ENCODE data around the gene SMIM12. TPM values are rescaled to one million over a fixed set of nuclear protein-coding genes. Genes with fewer than 3 reads are reported as not detected.

The SMIM12 gene
- polyA plus RNA-seq, 1 donor from 2014 or later: 42.6 TPM

- Histone ChIP-seq H3K4me2 (ENCODE audit: low read length) (no peak overlapping the region), H3K4me3 (ENCODE audit: low read length) (no peak overlapping the region), H3K9ac (ENCODE audit: low read length) (no peak overlapping the region), H3K9me3 (ENCODE audit: low read length) (no peaks in the 10 kb centered on the region), H3K27me3 (ENCODE audit: insufficient read depth, low read depth, low read length) (no peaks in the 10 kb centered on the region), H3K79me2 (replicated peaks; ENCODE audit: insufficient read depth, low read length) (no peaks in the 10 kb centered on the region), H3K36me3 (ENCODE audit: insufficient read depth, low read length) (no peaks in the 10 kb centered on the region), H4K20me1 (ENCODE audit: insufficient read depth) (no peaks in the 10 kb centered on the region), H3K9me2 (ENCODE audit: insufficient read depth, low read length) (no peaks in the 10 kb centered on the region), H3F3A (ENCODE audit: insufficient read depth, low read length, poor library complexity, severe bottlenecking) (no peaks in the 10 kb centered on the region), H3K27ac (ENCODE audit: low read length) (no peak overlapping the region), H2AFZ (ENCODE audit: low read depth, low read length) (no peak overlapping the region)
- TF ChIP-seq REST (IDR thresholded peaks at IDR 0.05; ENCODE audit: borderline replicate concordance): no peak
- TF ChIP-seq EP300 (conservative IDR thresholded peaks at IDR 0.05; ENCODE audit: poor library complexity, severe bottlenecking): no peak
- no peak for TF ChIP-seq SMC3 (conservative IDR thresholded peaks at IDR 0.05; ENCODE audit: poor library complexity)
- no peak for TF ChIP-seq MXI1 (conservative IDR thresholded peaks at IDR 0.05; ENCODE audit: poor library complexity, severe bottlenecking)
- TF ChIP-seq, protein P1, sequence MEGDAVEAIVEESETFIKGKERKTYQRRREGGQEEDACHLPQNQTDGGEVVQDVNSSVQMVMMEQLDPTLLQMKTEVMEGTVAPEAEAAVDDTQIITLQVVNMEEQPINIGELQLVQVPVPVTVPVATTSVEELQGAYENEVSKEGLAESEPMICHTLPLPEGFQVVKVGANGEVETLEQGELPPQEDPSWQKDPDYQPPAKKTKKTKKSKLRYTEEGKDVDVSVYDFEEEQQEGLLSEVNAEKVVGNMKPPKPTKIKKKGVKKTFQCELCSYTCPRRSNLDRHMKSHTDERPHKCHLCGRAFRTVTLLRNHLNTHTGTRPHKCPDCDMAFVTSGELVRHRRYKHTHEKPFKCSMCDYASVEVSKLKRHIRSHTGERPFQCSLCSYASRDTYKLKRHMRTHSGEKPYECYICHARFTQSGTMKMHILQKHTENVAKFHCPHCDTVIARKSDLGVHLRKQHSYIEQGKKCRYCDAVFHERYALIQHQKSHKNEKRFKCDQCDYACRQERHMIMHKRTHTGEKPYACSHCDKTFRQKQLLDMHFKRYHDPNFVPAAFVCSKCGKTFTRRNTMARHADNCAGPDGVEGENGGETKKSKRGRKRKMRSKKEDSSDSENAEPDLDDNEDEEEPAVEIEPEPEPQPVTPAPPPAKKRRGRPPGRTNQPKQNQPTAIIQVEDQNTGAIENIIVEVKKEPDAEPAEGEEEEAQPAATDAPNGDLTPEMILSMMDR (IDR thresholded peaks at IDR 0.05; ENCODE audit: poor library complexity, severe bottlenecking): no peak
- TF ChIP-seq TAF1 (IDR thresholded peaks at IDR 0.05; ENCODE audit: low read depth): no peak
- TF ChIP-seq EZH2 (IDR thresholded peaks at IDR 0.05; ENCODE audit: borderline replicate concordance, insufficient read depth, low read length, poor library complexity, severe bottlenecking): no peak
- no peak for TF ChIP-seq RAD21 (conservative IDR thresholded peaks at IDR 0.05)
- TF ChIP-seq POLR2AphosphoS5 (IDR thresholded peaks at IDR 0.05): no peak
These were observed 30.9 kb downstream of the SMIM12 start for GRCh38 chr1:34828611-34829010.

GRCh38 chr1:34827341-34827941 lies 32.1 kb downstream of the SMIM12 start:
- Histone ChIP-seq H3K9me3 (ENCODE audit: low read length) (no peaks in the 10 kb centered on the region), H3K36me3 (ENCODE audit: insufficient read depth, low read length) (no peaks in the 10 kb centered on the region), H3K27ac (ENCODE audit: low read length) (no peak overlapping the region), H3K9me2 (ENCODE audit: insufficient read depth, low read length) (no peaks in the 10 kb centered on the region), H3K4me2 (ENCODE audit: low read length) (no peak overlapping the region), H3K4me3 (ENCODE audit: low read length) (no peak overlapping the region), H3K79me2 (replicated peaks; ENCODE audit: insufficient read depth, low read length) (no peaks in the 10 kb centered on the region), H3K27me3 (ENCODE audit: insufficient read depth, low read depth, low read length) (no peaks in the 10 kb centered on the region), H3F3A (ENCODE audit: insufficient read depth, low read length, poor library complexity, severe bottlenecking) (no peaks in the 10 kb centered on the region), H3K9ac (ENCODE audit: low read length) (no peak overlapping the region), H2AFZ (ENCODE audit: low read depth, low read length) (no peak overlapping the region), H4K20me1 (ENCODE audit: insufficient read depth) (no peaks in the 10 kb centered on the region)
- TF ChIP-seq EZH2 (IDR thresholded peaks at IDR 0.05; ENCODE audit: borderline replicate concordance, insufficient read depth, low read length, poor library complexity, severe bottlenecking) (no peak), POLR2AphosphoS5 (IDR thresholded peaks at IDR 0.05) (no peak), EP300 (conservative IDR thresholded peaks at IDR 0.05; ENCODE audit: poor library complexity, severe bottlenecking) (no peak), TAF1 (IDR thresholded peaks at IDR 0.05; ENCODE audit: low read depth) (no peak), REST (IDR thresholded peaks at IDR 0.05; ENCODE audit: borderline replicate concordance) (no peak), MXI1 (conservative IDR thresholded peaks at IDR 0.05; ENCODE audit: poor library complexity, severe bottlenecking) (no peak), RAD21 (conservative IDR thresholded peaks at IDR 0.05) (no peak), SMC3 (conservative IDR thresholded peaks at IDR 0.05; ENCODE audit: poor library complexity) (no peak)
- TF ChIP-seq, protein P1 (IDR thresholded peaks at IDR 0.05; ENCODE audit: poor library complexity, severe bottlenecking): no peak

All from neural cell (in vitro differentiated cells).